Lower lobe of right lung (tissue), 2 donors: Measurements from ENCODE around the gene MGAT3. TPM values are rescaled to one million over a fixed set of nuclear protein-coding genes. Genes with fewer than 3 reads are reported as not detected.

Experiments
- ATAC-seq, 2 donors: fragments of 200-7000 bp; cut with Tn5 transposase; one replicate each; pipeline ENCODE4 v1.9.1; 2020 to 2022; ENCODE audit warnings: mild to moderate bottlenecking in 2 of 2, moderate library complexity in 2 of 2
- DNase-seq: peaks from one replicate; pipeline ENCODE4 v3.0.0-alpha.2; 2020
- H3K27ac ChIP-seq: fragments of 200-600 bp; one replicate; pipeline ENCODE4 v1.8.0; 2022
- H3K27me3 ChIP-seq: fragments of 200-600 bp; one replicate; pipeline ENCODE4 v1.8.0; 2022; ENCODE audit warnings: low read depth
- H3K36me3 ChIP-seq: fragments of 200-600 bp; one replicate; pipeline ENCODE4 v1.8.0; 2022; ENCODE audit warnings: mild to moderate bottlenecking
- H3K4me1 ChIP-seq: fragments of 200-600 bp; one replicate; pipeline ENCODE4 v1.8.0; 2022
- H3K4me3 ChIP-seq: fragments of 200-600 bp; one replicate; pipeline ENCODE4 v1.8.0; 2022; ENCODE audit warnings: mild to moderate bottlenecking
- H3K9me3 ChIP-seq: fragments of 200-600 bp; one replicate; pipeline ENCODE4 v1.8.0; 2022
- CTCF ChIP-seq: fragments of 200-600 bp; IDR thresholded peaks from one replicate; pipeline ENCODE4 v1.8.0; 2022; ENCODE audit warnings: antibody characterized with exemption, mild to moderate bottlenecking
- intact Hi-C: fragments of 100-400 bp; cut with DNase I; formaldehyde crosslinking; loops from one replicate; pipeline ENCODE4 v1.11.0; 2022
- total RNA-seq: library from RNA; stranded (reverse); fragmentation: NEBNext Ultra II Directional; extraction: Animal tissue kit (Norgen Biotek cat#: 25700); gene quantifications from one replicate; pipeline ENCODE4 v1.2.1, GENCODE V29; 2021
- donor health status: DM: no; HTN: yes; CAD: no; lungs with severe emphysema.

Gene MGAT3
- total RNA-seq, 1 donor from 2014 or later, result 41.5 TPM

DNA sequence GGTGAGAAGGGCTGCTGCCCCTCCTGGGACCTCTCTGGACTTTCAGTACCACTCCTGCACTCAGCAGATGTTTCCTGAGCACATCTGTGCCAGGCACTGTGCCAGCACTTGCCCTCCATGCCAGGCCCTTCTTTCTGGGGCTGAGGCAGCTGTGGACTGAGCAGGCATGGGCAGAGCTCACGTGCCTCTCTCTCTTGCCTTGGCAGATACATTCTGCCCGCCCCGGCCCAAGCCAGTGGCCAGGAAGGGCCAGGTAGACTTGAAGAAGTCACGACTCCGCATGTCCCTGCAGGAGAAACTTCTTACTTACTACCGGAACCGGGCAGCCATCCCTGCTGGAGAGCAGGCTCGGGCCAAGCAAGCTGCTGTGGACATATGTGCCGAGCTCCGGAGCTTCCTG lies 55.2 kb downstream of the MGAT3 start:
- TF ChIP-seq CTCF, result no peak
- no peaks in the 10 kb centered on the region for H3K9me3 ChIP-seq
- peaks cover 94% of the 10 kb centered on the region for H3K36me3 ChIP-seq
- DNase-seq, result no peak
- intact Hi-C loops, result no loop called here
- no peaks in the 10 kb centered on the region for H3K27me3 ChIP-seq
- ATAC-seq, result no peak
- no peak overlapping the region for H3K27ac ChIP-seq
- no peak overlapping the region for H3K4me3 ChIP-seq
- no peaks in the 10 kb centered on the region for H3K4me1 ChIP-seq

DNA sequence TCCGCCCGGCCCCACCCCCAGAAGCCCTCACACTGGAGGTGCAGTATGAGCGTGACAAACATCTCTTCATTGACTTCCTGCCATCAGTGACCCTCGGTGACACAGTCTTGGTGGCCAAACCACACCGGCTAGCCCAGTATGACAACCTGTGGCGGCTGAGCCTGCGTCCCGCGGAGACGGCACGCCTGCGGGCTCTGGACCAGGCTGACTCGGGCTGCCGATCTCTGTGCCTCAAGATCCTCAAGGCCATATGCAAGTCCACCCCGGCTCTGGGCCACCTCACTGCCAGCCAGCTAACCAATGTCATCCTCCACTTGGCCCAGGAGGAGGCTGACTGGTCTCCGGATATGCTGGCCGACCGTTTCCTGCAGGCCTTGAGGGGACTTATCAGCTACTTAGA lies 57.0 kb downstream of the MGAT3 start:
- peaks cover 6% of the 10 kb centered on the region for H3K4me1 ChIP-seq
- H3K36me3 ChIP-seq, result peaks cover 77% of the 10 kb centered on the region
- DNase-seq (no peak), ATAC-seq (no peak)
- no peaks in the 10 kb centered on the region for H3K27me3 ChIP-seq
- no peak for TF ChIP-seq CTCF
- H3K9me3 ChIP-seq, result no peaks in the 10 kb centered on the region
- intact Hi-C loops, result no loop called here
- H3K4me3 ChIP-seq, result no peak overlapping the region
- H3K27ac ChIP-seq, result no peak overlapping the region

- Histone ChIP-seq H3K4me1 (peaks cover 12% of the 10 kb centered on the region), H3K4me3 (no peak overlapping the region), H3K36me3 (peaks cover 70% of the 10 kb centered on the region), H3K27ac (no peak overlapping the region), H3K9me3 (no peaks in the 10 kb centered on the region), H3K27me3 (no peaks in the 10 kb centered on the region)
- TF ChIP-seq CTCF, result peak; percentile 75
- peak; percentile 28 to 49 for ATAC-seq
- peak; percentile 69 for DNase-seq
- intact Hi-C loops, result no loop called here
Observed at GRCh38 chr22:39514373-39514973, 57.7 kb downstream of the MGAT3 start.

DNA sequence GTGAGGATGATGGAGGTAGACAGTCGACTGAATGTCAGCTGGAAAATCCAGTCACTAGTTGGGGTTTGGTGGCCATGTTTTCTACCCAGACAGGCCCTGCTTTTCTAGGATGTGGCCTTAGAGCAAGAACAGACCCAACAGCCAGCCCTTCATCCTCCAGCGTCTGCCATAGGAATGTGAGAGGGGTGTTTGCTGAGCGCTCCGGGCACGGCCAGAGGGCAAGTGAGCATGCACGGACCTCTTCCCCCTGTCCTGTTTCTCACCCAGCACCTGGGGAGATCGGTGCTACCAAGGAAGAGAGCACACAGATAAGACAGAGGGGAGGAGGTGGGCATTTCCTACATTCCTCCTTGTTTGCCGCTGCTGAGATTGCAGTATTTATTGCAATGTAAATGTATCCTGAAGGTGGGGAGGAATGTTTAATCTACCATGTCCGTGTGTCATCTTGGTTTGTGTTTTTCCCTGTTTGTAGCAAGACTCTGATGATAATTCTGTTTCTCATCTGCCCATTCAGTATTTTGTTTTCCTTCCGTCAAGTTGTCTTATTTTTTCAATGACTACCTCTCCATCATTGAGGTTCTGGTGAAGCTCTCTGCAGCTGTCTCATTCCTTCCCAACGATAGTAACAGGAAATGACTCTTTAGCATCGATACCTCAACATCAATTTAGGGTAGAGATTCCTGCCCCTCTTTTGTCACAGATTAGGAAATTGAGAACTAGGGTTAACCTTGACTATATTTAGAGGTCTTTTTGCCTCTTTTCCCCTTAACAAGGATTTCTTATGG lies 58.6 kb downstream of the MGAT3 start:
- peaks cover 60% of the 10 kb centered on the region for H3K36me3 ChIP-seq
- H3K4me1 ChIP-seq, result peaks cover 12% of the 10 kb centered on the region
- intact Hi-C loops, result no loop called here

DNA sequence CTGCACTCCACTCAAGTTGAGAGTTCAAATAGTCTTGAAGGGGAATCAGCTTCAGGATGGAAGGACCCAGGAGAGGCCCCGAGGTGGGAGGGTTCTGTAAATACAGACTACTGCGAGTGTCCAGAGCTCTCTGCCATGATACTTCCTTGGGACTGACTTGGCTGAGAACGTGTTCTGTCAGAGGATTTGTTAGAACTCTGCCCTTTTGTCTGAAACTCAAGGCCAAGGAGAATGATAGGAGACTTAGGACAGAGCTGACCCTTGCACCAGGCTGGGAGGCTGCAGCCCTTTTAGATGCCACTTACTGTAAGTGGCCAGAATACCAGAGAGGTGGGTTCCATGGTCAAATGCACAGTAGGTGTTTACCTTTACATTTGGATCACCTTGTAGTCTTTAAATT lies 60.7 kb downstream of the MGAT3 start:
- H3K27me3 ChIP-seq, result no peaks in the 10 kb centered on the region

More for the DNA sequence above, 58.6 kb downstream of the MGAT3 start:
- ATAC-seq (no peak), DNase-seq (peak; percentile 24)
- Histone ChIP-seq H3K4me3 (no peak overlapping the region), H3K27ac (no peak overlapping the region), H3K27me3 (no peaks in the 10 kb centered on the region), H3K9me3 (no peaks in the 10 kb centered on the region)
- no peak for TF ChIP-seq CTCF

More for the DNA sequence above, 60.7 kb downstream of the MGAT3 start:
- DNase-seq, result peak; percentile 14
- TF ChIP-seq CTCF, result no peak
- Histone ChIP-seq H3K9me3 (no peaks in the 10 kb centered on the region), H3K4me1 (peaks cover 24% of the 10 kb centered on the region), H3K36me3 (peaks cover 55% of the 10 kb centered on the region), H3K27ac (no peak overlapping the region), H3K4me3 (no peak overlapping the region)
- intact Hi-C loops, result no loop called here
- no peak for ATAC-seq
